Small intestine (tissue), 7 donors: ENCODE results near the gene C14orf93. TPM values are rescaled to one million over a fixed set of nuclear protein-coding genes. Genes with fewer than 3 reads are reported as not detected.
"Not testable (repeated sequence)": the region's sequence is repeated elsewhere in the genome, so short reads cannot be mapped to it uniquely, and the experiment has no call there.

Experiments used
- DNase-seq, 2 donors: peaks; one replicate each; pipeline versions ENCODE4 v3.0.0 to v3.0.0-alpha.2; 2013
- FAIRE-seq: peaks from 2 replicates; lab custom pipeline; 2012; peaks lifted over from hg19 to GRCh38; lab: Jason Lieb, UNC
- H3K27ac ChIP-seq, 3 donors: one replicate each; pipeline ENCODE4 v1.5.1; 2013; ENCODE audit warnings: low read length in 2 of 3, mild to moderate bottlenecking in 2 of 3, control low read depth in 1 of 3, inconsistent platforms in 1 of 3, low read depth in 1 of 3, moderate library complexity in 1 of 3
- H3K27me3 ChIP-seq, 3 donors: one replicate each; pipeline ENCODE4 v1.6.1; 2013; ENCODE audit warnings: low read length in 3 of 3, inconsistent platforms in 1 of 3; ENCODE audit not compliant: control insufficient read depth in 3 of 3, insufficient read depth in 3 of 3
- H3K36me3 ChIP-seq, 3 donors: one replicate each; pipeline ENCODE4 v1.6.1; 2013; ENCODE audit warnings: low read length in 3 of 3, inconsistent platforms in 1 of 3, low read depth in 1 of 3, mild to moderate bottlenecking in 1 of 3, moderate library complexity in 1 of 3; ENCODE audit not compliant: control insufficient read depth in 3 of 3, insufficient read depth in 2 of 3
- H3K4me1 ChIP-seq, 3 donors: one replicate each; pipeline ENCODE4 v1.6.1; 2013; ENCODE audit warnings: low read length in 2 of 3, inconsistent platforms in 1 of 3, low read depth in 1 of 3, mild to moderate bottlenecking in 1 of 3, moderate library complexity in 1 of 3; ENCODE audit not compliant: control insufficient read depth in 3 of 3, insufficient read depth in 2 of 3
- H3K4me3 ChIP-seq, 3 donors: one replicate each; pipeline ENCODE4 v1.5.1; 2013; ENCODE audit warnings: low read length in 3 of 3, control low read depth in 1 of 3, inconsistent platforms in 1 of 3, low read depth in 1 of 3, mild to moderate bottlenecking in 1 of 3, moderate library complexity in 1 of 3
- H3K9me3 ChIP-seq, 2 donors: one replicate each; pipeline ENCODE4 v1.6.1; 2013; ENCODE audit warnings: low read depth in 1 of 2, low read length in 1 of 2; ENCODE audit not compliant: control insufficient read depth in 2 of 2, insufficient read depth in 1 of 2
- WGBS, 3 donors: extraction: QIAGEN DNeasy Blood & Tissue Kit; methylation state at CpG; one replicate each; pipeline ENCODE4 v1.1.7; 2013; 5-methylcytosine and 5-hydroxymethylcytosine counted together
- polyA plus RNA-seq, 4 donors: library from polyadenylated mRNA; stranded (reverse) in 3 of 4; unstranded in 1 of 4; fragments of 200-250 nt in 3 of 4; fragments of 120-200 nt in 1 of 4; gene quantifications; one replicate each; pipeline versions ENCODE4 v1.2.1 to v1.2.3, GENCODE V29; 2013
- donor health status: healthy with polysubstance abuse.
- donor health status: control.
- donor health status: control.
- donor health status: Bipolar disorder and iron deficiency.
- donor health status: healthy.

C14orf93 gene
- polyA plus RNA-seq, 4 donors = 4.9 to 17.0 (median 7.9) TPM

DNA sequence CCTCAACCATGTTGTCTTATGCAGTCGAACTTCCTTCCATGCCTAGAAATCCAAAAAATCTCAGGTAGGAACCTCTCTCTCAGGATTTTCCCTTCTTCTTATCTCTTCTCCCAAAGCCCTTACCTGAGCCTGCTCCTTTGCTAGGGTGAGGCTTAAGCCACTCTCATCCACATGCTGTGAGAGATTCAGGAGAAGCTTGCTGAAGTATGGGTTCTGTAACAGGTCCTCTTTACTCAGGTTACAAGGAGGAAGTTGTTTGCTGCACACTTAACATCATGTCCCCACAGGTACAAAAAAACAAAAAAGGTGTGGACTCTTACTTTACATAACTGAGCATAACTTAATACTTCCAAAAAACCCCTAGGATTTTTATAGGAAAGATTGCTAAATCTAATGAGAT, 57.5 kb downstream of the C14orf93 start:
- no peak overlapping the region for H3K27ac ChIP-seq
- H3K4me3 ChIP-seq = no peak overlapping the region
- 94 to 100% (median 95%) methylated on average over 1 of the region's 1 CpG for WGBS, 3 donors
- no peak for DNase-seq
- peaks cover 0 to 22% (median 6%) of the 10 kb centered on the region in 3 donors for H3K36me3 ChIP-seq
- H3K27me3 ChIP-seq = no peaks in the 10 kb centered on the region
- H3K9me3 ChIP-seq = no peaks in the 10 kb centered on the region
- H3K4me1 ChIP-seq = peaks cover 1 to 4% (median 4%) of the 10 kb centered on the region in 3 donors
- FAIRE-seq = no peak

DNA sequence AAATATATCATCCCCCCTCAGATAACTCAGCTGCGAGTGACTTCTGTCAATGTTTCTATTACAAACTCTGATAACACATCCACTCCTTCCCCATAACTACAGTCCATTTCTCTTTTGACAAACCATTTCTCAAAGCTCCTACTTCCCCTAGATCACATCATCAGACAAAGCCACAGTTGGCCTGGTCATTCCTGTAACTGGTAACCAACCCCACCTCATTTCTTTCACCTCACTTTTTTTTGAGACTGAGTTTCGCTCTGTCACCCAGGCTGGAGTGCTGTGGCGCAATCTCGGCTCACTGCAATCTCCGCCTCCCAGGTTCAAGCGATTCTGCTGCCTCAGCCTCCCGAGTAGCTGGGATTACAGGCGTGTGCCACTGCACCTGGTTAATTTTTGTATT, 58.1 kb downstream of the C14orf93 start:
- H3K9me3 ChIP-seq, FAIRE-seq, H3K4me3 ChIP-seq, H3K27ac ChIP-seq, H3K4me1 ChIP-seq, DNase-seq, H3K27me3 ChIP-seq: not testable (repeated sequence)
- WGBS, 3 donors = 91 to 98% (median 94%) methylated on average over 8 of the region's 8 CpGs
- peaks cover 0 to 29% (median 10%) of the 10 kb centered on the region in 3 donors for H3K36me3 ChIP-seq

DNA sequence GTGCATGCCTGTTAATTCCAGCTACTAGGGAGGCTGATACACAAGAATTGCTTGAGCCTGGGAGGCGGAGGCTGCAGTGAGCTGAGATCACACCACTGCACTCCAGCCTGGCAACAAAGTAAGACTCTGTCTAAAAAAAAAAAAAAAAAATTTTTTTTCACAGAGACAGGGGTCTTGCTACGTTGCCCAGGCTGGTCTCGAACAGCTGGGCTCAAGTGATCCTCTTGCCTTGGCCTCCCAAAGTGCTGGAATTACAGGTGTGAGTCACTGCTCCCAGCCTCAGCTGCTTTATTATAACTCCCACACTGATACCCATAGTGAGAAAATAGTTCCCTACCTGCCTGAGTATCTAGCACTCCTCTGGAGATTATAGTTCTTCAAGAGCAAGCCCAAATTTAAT, 64.3 kb downstream of the C14orf93 start:
- H3K4me1 ChIP-seq = no peaks in the 10 kb centered on the region
- H3K9me3 ChIP-seq = no peaks in the 10 kb centered on the region
- FAIRE-seq = no peak
- WGBS, 3 donors = 94 to 98% (median 97%) methylated on average over 3 of the region's 3 CpGs
- peaks cover 5 to 35% (median 10%) of the 10 kb centered on the region in 3 donors for H3K36me3 ChIP-seq
- no peak for DNase-seq
- H3K27me3 ChIP-seq = no peaks in the 10 kb centered on the region
- no peak overlapping the region for H3K4me3 ChIP-seq
- H3K27ac ChIP-seq = no peak overlapping the region

DNA sequence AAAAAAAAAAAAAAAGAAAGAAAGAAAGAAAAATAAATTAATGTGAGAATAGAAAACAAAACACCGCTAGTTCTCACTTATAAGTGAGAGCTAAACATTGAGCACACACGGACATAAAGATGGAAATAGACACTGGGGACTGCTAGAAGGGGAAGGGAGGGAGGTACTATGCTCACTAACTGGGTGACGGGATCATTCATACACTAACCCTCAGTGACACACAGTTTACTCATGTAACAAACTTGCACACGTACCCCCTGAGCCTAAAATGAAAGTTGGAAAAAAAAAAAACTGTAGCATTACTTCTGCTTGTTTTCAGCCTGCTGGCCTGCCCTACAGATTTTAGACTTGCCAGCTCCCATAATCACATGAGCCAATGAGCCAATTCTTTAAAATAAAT, 70.3 kb downstream of the C14orf93 start:
- no peak overlapping the region for H3K27ac ChIP-seq
- 92 to 98% (median 97%) methylated on average over 4 of the region's 4 CpGs for WGBS, 3 donors
- no peak for FAIRE-seq

More for the DNA sequence above, 70.3 kb downstream of the C14orf93 start:
- Histone ChIP-seq H3K9me3 (no peaks in the 10 kb centered on the region), H3K4me1 (no peaks in the 10 kb centered on the region), H3K27me3 (no peaks in the 10 kb centered on the region), H3K4me3 (no peak overlapping the region), H3K36me3 (peaks cover 0 to 9% (median 0%) of the 10 kb centered on the region in 3 donors)
- no peak for DNase-seq

Other genes starting within 250 kb of the C14orf93 start
- gene OXA1L, start 243.5 kb downstream of the C14orf93 start, polyA plus RNA-seq = 100 to 1,000 TPM; 101 to 128 (median 117) TPM
- 100 to 1,000 TPM in 3 of 4 donors, 10 to 100 TPM in 1; 52.9 to 697 (median 287) TPM for gene SLC7A7, start 194.7 kb downstream of the C14orf93 start, polyA plus RNA-seq
- gene MRPL52, start 180.3 kb downstream of the C14orf93 start, polyA plus RNA-seq = 100 to 1,000 TPM; 106 to 164 (median 132) TPM
- gene MMP14, start 173.6 kb downstream of the C14orf93 start, polyA plus RNA-seq = 100 to 1,000 TPM in 1 of 4 donors, 10 to 100 TPM in 2, 1 to 10 TPM in 1; 6.9 to 105 (median 58.2) TPM
- 100 to 1,000 TPM in 1 of 4 donors, 10 to 100 TPM in 3; 19.7 to 107 (median 57.8) TPM for gene LRP10, start 138.4 kb downstream of the C14orf93 start, polyA plus RNA-seq
- gene REM2, start 126.9 kb downstream of the C14orf93 start, polyA plus RNA-seq = 1 to 10 TPM in 1 of 4 donors, under 1 TPM in 3; 0.45 to 1.1 (median 0.85) TPM
- 10 to 100 TPM; 35.8 to 77.8 (median 39.1) TPM for gene RBM23, start 91.0 kb downstream of the C14orf93 start, polyA plus RNA-seq
- gene PRMT5, start 80.8 kb downstream of the C14orf93 start, polyA plus RNA-seq = 10 to 100 TPM; 13.4 to 58.7 (median 36.4) TPM
- gene HAUS4, start 53.1 kb downstream of the C14orf93 start, polyA plus RNA-seq = 10 to 100 TPM; 34.0 to 59.6 (median 51.4) TPM
- 10 to 100 TPM in 2 of 4 donors, 1 to 10 TPM in 1, under 1 TPM in 1; 0.45 to 18.9 (median 8.5) TPM for gene AJUBA, start 27.6 kb downstream of the C14orf93 start, polyA plus RNA-seq
- 100 to 1,000 TPM in 1 of 4 donors, 10 to 100 TPM in 3; 84.0 to 166 (median 92.8) TPM for gene PSMB5, start 24.8 kb upstream of the C14orf93 start, polyA plus RNA-seq
- gene PSMB11, start 32.1 kb upstream of the C14orf93 start, polyA plus RNA-seq = not detected
- gene CDH24, start 47.4 kb upstream of the C14orf93 start, polyA plus RNA-seq = 1 to 10 TPM in 2 of 4 donors, under 1 TPM in 2; 0.22 to 4.3 (median 2.5) TPM
- 100 to 1,000 TPM in 1 of 4 donors, 10 to 100 TPM in 3; 53.8 to 228 (median 84.7) TPM for gene ACIN1, start 85.0 kb upstream of the C14orf93 start, polyA plus RNA-seq
- gene C14orf119, start 85.4 kb upstream of the C14orf93 start, polyA plus RNA-seq = 10 to 100 TPM; 43.8 to 67.0 (median 64.8) TPM
- gene CIROP, start 94.8 kb upstream of the C14orf93 start, polyA plus RNA-seq = under 1 TPM in 1 of 4 donors, not detected in 3; 0.04 TPM
- gene CEBPE, start 109.1 kb upstream of the C14orf93 start, polyA plus RNA-seq = under 1 TPM in 2 of 4 donors, not detected in 2; 0.13 to 0.81 TPM
- gene SLC7A8, start 173.5 kb upstream of the C14orf93 start, polyA plus RNA-seq = 10 to 100 TPM; 11.3 to 69.2 (median 39.9) TPM
- gene RNF212B, start 227.8 kb upstream of the C14orf93 start, polyA plus RNA-seq = under 1 TPM in 3 of 4 donors, not detected in 1; 0.07 to 0.45 (median 0.27) TPM